Gastroesophageal sphincter (tissue), 4 donors: ENCODE measurements around the gene LIMS1. TPM values are rescaled to one million over a fixed set of nuclear protein-coding genes. Genes with fewer than 3 reads are reported as not detected.

Source experiments
- ATAC-seq: fragments of 150-250 bp; one replicate; pipeline ENCODE4 v1.9.1; 2016; ENCODE audit warnings: mild to moderate bottlenecking, moderate library complexity
- H3K27ac ChIP-seq, 4 donors: fragments of 200-600 bp; sonication (generic) in 3 of 4; 1 replicate in 3 of 4; 2 replicates in 1 of 4; pipeline ENCODE4 v1.5.1; 2016 to 2019
- H3K27me3 ChIP-seq: fragments of 200-600 bp; sonication (generic); one replicate; pipeline ENCODE4 v1.5.1; 2019
- H3K36me3 ChIP-seq, 2 donors: fragments of 200-600 bp; sonication (generic); one replicate each; pipeline ENCODE4 v1.5.1; 2019; ENCODE audit warnings: control low read depth in 1 of 2
- H3K4me1 ChIP-seq, 3 donors: fragments of 200-600 bp; sonication (generic); 1 replicate in 2 of 3; 2 replicates in 1 of 3; pipeline ENCODE4 v1.5.1; 2016 to 2019; ENCODE audit warnings: control low read depth in 2 of 3
- H3K4me3 ChIP-seq, 2 donors: fragments of 200-600 bp; sonication (generic); one replicate each; pipeline ENCODE4 v1.5.1; 2019; ENCODE audit warnings: mild to moderate bottlenecking in 1 of 2, moderate library complexity in 1 of 2
- H3K9me3 ChIP-seq, 3 donors: fragments of 200-600 bp; sonication (generic); one replicate each; pipeline ENCODE4 v1.5.1; 2017 to 2019; ENCODE audit warnings: control low read depth in 2 of 3
- EP300 ChIP-seq: sonication (generic); formaldehyde crosslinking; IDR thresholded peaks from one replicate; pipeline ENCODE4 v1.6.1; 2017; ENCODE audit warnings: antibody characterized with exemption, mild to moderate bottlenecking
- POLR2A ChIP-seq, 2 donors: fragments of 450-650 bp; IDR thresholded peaks; one replicate each; pipeline ENCODE4 v1.6.1; 2017; ENCODE audit warnings: antibody characterized with exemption in 2 of 2, mild to moderate bottlenecking in 2 of 2, moderate library complexity in 1 of 2
- POLR2AphosphoS5 ChIP-seq: sonication (generic); formaldehyde crosslinking; IDR thresholded peaks from one replicate; pipeline ENCODE4 v1.6.1; 2017; ENCODE audit warnings: antibody characterized with exemption
- WGBS, 2 donors: methylation state at CpG; one replicate each; pipeline ENCODE4 v1.1.5; 2018; ENCODE audit warnings: low coverage in 1 of 2; 5-methylcytosine and 5-hydroxymethylcytosine counted together
- total RNA-seq, 4 donors: library from RNA; depleted of rRNA; stranded (reverse); fragments of >200 nt; gene quantifications; one replicate each; pipeline ENCODE4 v1.1.0, GENCODE V29; 2016
- TF ChIP-seq, protein P1 (sequence below), 4 experiments: fragments of 200-600 bp in 2 of 4; fragments of 450-650 bp in 2 of 4; sonication (generic) in 1 of 4; IDR thresholded peaks; one replicate each; pipeline ENCODE4 v1.5.1; 2017 to 2019; ENCODE audit warnings: antibody characterized with exemption in 4 of 4, mild to moderate bottlenecking in 2 of 4, moderate library complexity in 2 of 4

The LIMS1 gene
- total RNA-seq, 4 donors from 2014 or later: 79.6 to 119 (median 116) TPM

- Histone ChIP-seq H3K4me1 (peaks cover 30 to 89% (median 37%) of the 10 kb centered on the region in 3 donors), H3K9me3 (no peaks in the 10 kb centered on the region), H3K36me3 (no peaks in the 10 kb centered on the region), H3K27ac (peak overlapping the region; percentile 69 to 83 (median 76)), H3K4me3 (no peak overlapping the region), H3K27me3 (no peaks in the 10 kb centered on the region)
- TF ChIP-seq, protein P1, sequence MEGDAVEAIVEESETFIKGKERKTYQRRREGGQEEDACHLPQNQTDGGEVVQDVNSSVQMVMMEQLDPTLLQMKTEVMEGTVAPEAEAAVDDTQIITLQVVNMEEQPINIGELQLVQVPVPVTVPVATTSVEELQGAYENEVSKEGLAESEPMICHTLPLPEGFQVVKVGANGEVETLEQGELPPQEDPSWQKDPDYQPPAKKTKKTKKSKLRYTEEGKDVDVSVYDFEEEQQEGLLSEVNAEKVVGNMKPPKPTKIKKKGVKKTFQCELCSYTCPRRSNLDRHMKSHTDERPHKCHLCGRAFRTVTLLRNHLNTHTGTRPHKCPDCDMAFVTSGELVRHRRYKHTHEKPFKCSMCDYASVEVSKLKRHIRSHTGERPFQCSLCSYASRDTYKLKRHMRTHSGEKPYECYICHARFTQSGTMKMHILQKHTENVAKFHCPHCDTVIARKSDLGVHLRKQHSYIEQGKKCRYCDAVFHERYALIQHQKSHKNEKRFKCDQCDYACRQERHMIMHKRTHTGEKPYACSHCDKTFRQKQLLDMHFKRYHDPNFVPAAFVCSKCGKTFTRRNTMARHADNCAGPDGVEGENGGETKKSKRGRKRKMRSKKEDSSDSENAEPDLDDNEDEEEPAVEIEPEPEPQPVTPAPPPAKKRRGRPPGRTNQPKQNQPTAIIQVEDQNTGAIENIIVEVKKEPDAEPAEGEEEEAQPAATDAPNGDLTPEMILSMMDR (IDR thresholded peaks at IDR 0.05): no peak
- TF ChIP-seq POLR2AphosphoS5 (no peak), EP300 (no peak), POLR2A (IDR thresholded peaks at IDR 0.05) (no peak)
- WGBS, 2 donors: 48 to 70% methylated on average over 3 of the region's 3 CpGs
- ATAC-seq: peak; percentile 17
These were observed 53.9 kb downstream of the LIMS1 start for GRCh38 chr2:108588070-108588668.

- H3K4me1 ChIP-seq: peaks cover 38 to 90% (median 49%) of the 10 kb centered on the region in 3 donors
- no peak overlapping the region for H3K4me3 ChIP-seq
- no peaks in the 10 kb centered on the region for H3K36me3 ChIP-seq
- no peak for ATAC-seq
- H3K9me3 ChIP-seq: no peaks in the 10 kb centered on the region
- H3K27ac ChIP-seq: peak overlapping the region in 3 of 4 donors; percentile 34 to 80 (median 72)
- no peaks in the 10 kb centered on the region for H3K27me3 ChIP-seq
- TF ChIP-seq POLR2A (IDR thresholded peaks at IDR 0.05): no peak
- no peak for TF ChIP-seq EP300
- TF ChIP-seq, protein P1 (IDR thresholded peaks at IDR 0.05): no peak
- TF ChIP-seq POLR2AphosphoS5: no peak
These were observed 55.1 kb downstream of the LIMS1 start for GRCh38 chr2:108589372-108589771.

- no peak for ATAC-seq
These were observed 55.5 kb downstream of the LIMS1 start for GRCh38 chr2:108589781-108590180.

GRCh38 chr2:108591163-108591562, 56.9 kb downstream of the LIMS1 start:
- 93 to 98% methylated on average over 4 to 6 of the region's 6 CpGs for WGBS, 2 donors

More at GRCh38 chr2:108589781-108590180, 55.5 kb downstream of the LIMS1 start:
- peak overlapping the region in 3 of 4 donors; percentile 34 to 80 (median 72) for H3K27ac ChIP-seq
- peaks cover 42 to 90% (median 53%) of the 10 kb centered on the region in 3 donors for H3K4me1 ChIP-seq
- no peak for TF ChIP-seq POLR2A (IDR thresholded peaks at IDR 0.05)
- no peak for TF ChIP-seq POLR2AphosphoS5
- no peak for TF ChIP-seq EP300
- TF ChIP-seq, protein P1 (IDR thresholded peaks at IDR 0.05): no peak
- H3K4me3 ChIP-seq: no peak overlapping the region
- H3K9me3 ChIP-seq: no peaks in the 10 kb centered on the region
- no peaks in the 10 kb centered on the region for H3K27me3 ChIP-seq
- H3K36me3 ChIP-seq: no peaks in the 10 kb centered on the region
- 42 to 46% methylated on average over 2 of the region's 2 CpGs for WGBS, 2 donors

More at GRCh38 chr2:108591163-108591562, 56.9 kb downstream of the LIMS1 start:
- Histone ChIP-seq H3K27me3 (no peaks in the 10 kb centered on the region), H3K4me1 (peaks cover 51 to 95% (median 58%) of the 10 kb centered on the region in 3 donors), H3K27ac (peak overlapping the region in 1 of 4 donors; percentile 11), H3K4me3 (no peak overlapping the region), H3K9me3 (no peaks in the 10 kb centered on the region), H3K36me3 (no peaks in the 10 kb centered on the region)
- ATAC-seq: no peak
- TF ChIP-seq, protein P1 (IDR thresholded peaks at IDR 0.05): no peak
- no peak for TF ChIP-seq EP300
